Panc1 (cell line): ENCODE measurements around the gene GALNT10.

ENCODE experiments used
- CTCF ChIP-seq: fragments of 450-650 bp; IDR thresholded peaks from 2 replicates; pipeline ENCODE4 v1.5.1; 2017; ENCODE audit warnings: mild to moderate bottlenecking
- SIN3A ChIP-seq: IDR thresholded peaks from 2 replicates; pipeline ENCODE4 v1.6.1; 2012; ENCODE audit warnings: low read depth, mild to moderate bottlenecking, low read length, moderate library complexity, borderline replicate concordance; ENCODE audit not compliant: insufficient read depth

- TF ChIP-seq CTCF (no peak), SIN3A (no peak)
Measured at GRCh38 chr5:154367101-154367500, 176.6 kb downstream of the GALNT10 start.
